Heart left ventricle (tissue), 16 donors: ENCODE results near the gene ST3GAL5. TPM values are rescaled to one million over a fixed set of nuclear protein-coding genes. Genes with fewer than 3 reads are reported as not detected.
A peak's percentile ranks its signal among the peaks of the same experiment; 100 is the strongest.

ENCODE experiments used
- ATAC-seq, 4 donors: fragments of 200-7000 bp; cut with Tn5 transposase; one replicate each; pipeline ENCODE4 v1.9.1; 2020 to 2022; ENCODE audit warnings: moderate library complexity in 4 of 4, mild to moderate bottlenecking in 3 of 4, moderate number of reproducible peaks in 1 of 4
- DNase-seq, 5 donors: peaks; one replicate each; pipeline ENCODE4 v3.0.0-alpha.2; 2020
- H3K27ac ChIP-seq, 12 donors: fragments of 200-600 bp; sonication (generic) in 4 of 12; one replicate each; pipeline versions ENCODE4 v1.5.0 to v1.8.0; 2016 to 2022; ENCODE audit warnings: mild to moderate bottlenecking in 2 of 12
- H3K27me3 ChIP-seq, 9 donors: fragments of 200-600 bp; sonication (generic) in 2 of 9; one replicate each; pipeline versions ENCODE4 v1.5.1 to v1.8.0; 2016 to 2022; ENCODE audit warnings: mild to moderate bottlenecking in 3 of 9
- H3K36me3 ChIP-seq, 9 donors: fragments of 200-600 bp; sonication (generic) in 2 of 9; one replicate each; pipeline versions ENCODE4 v1.5.0 to v1.8.0; 2018 to 2022; ENCODE audit warnings: mild to moderate bottlenecking in 2 of 9
- H3K4me1 ChIP-seq, 12 donors: fragments of 200-600 bp; sonication (generic) in 4 of 12; one replicate each; pipeline versions ENCODE4 v1.5.0 to v1.8.0; 2016 to 2022; ENCODE audit warnings: mild to moderate bottlenecking in 3 of 12
- H3K4me3 ChIP-seq, 12 donors: fragments of 200-600 bp; sonication (generic) in 4 of 12; one replicate each; pipeline versions ENCODE4 v1.5.0 to v1.8.0; 2017 to 2022; ENCODE audit warnings: mild to moderate bottlenecking in 9 of 12, moderate library complexity in 4 of 12
- H3K9me3 ChIP-seq, 12 donors: fragments of 200-600 bp; sonication (generic) in 4 of 12; one replicate each; pipeline versions ENCODE4 v1.5.0 to v1.8.0; 2016 to 2022; ENCODE audit warnings: mild to moderate bottlenecking in 1 of 12
- CTCF ChIP-seq, 12 donors: fragments of 200-600 bp; sonication (generic) in 4 of 12; IDR thresholded peaks; one replicate each; pipeline versions ENCODE4 v1.5.0 to v1.8.0; 2018 to 2022; ENCODE audit warnings: antibody characterized with exemption in 12 of 12, mild to moderate bottlenecking in 5 of 12
- POLR2A ChIP-seq, 2 donors: fragments of 450-650 bp; IDR thresholded peaks; one replicate each; pipeline ENCODE4 v1.6.1; 2017; ENCODE audit warnings: antibody characterized with exemption in 2 of 2, mild to moderate bottlenecking in 2 of 2, moderate library complexity in 2 of 2
- WGBS, 4 donors: extraction: QIAGEN DNeasy Blood & Tissue Kit in 2 of 4; methylation state at CpG; one replicate each; pipeline versions ENCODE4 v1.1.5 to v1.1.7; 2013 to 2018; 5-methylcytosine and 5-hydroxymethylcytosine counted together
- intact Hi-C, 10 donors: fragments of 100-400 bp; cut with DNase I; formaldehyde crosslinking; loops; one replicate each; pipeline versions ENCODE4 v1.11.1 to v1.14.2; 2022
- polyA plus RNA-seq, 2 donors: library from polyadenylated mRNA; stranded (reverse); fragments of 200-250 nt; gene quantifications; one replicate each; pipeline ENCODE4 v1.2.3, GENCODE V29; 2013
- total RNA-seq, 9 donors: library from RNA; depleted of rRNA in 2 of 9; stranded (reverse); fragments of >200 nt in 2 of 9; fragmentation: NEBNext Ultra II Directional in 3 of 9; extraction: Animal tissue kit (Norgen Biotek cat#: 25700) in 3 of 9; gene quantifications; one replicate each; pipeline versions ENCODE4 v1.1.0 to v1.2.4, GENCODE V29; 2016 to 2023
- donor health status: ischemic (EF 13 %, LVEDD 7.1; RV severe dilation, severe dysfunction).
- donor health status: healthy with polysubstance abuse.
- donor health status: DM: no; HTN: yes; CAD: no.
- donor health status: DM: no; HTN: no; CAD: no.
- donor health status: ischemic (EF 25% LVEDD 6.9; RV normal size, moderate dysfunction).
- donor health status: ischemic (EF 25% LVEDD 5.7; RV mildly dilated, moderate dysfunction).
- donor health status: healthy.
- donor health status: DM: yes; HTN: yes; CAD: no.
- donor health status: ischemic (EF 35%, LVEDD 5.7; RV mildly dilated, moderate dysfunction).
- donor health status: nonischemic (EF 11% LVEDD 7.7; RV severe dilation, severe dysfunction).
- donor health status: DM: yes; HTN: yes; CAD: no.
- donor health status: PGD.
- donor health status: ischemic (EF 29% LVEDD 5.4; RV normal size, mild dysfunction).
- donor health status: nonischemic (EF 23%, LVEDD 6.1; RV moderate dilation, normal function).

ST3GAL5 gene
- total and polyA plus RNA-seq, 11 donors = 2.0 to 21.1 (median 4.0) TPM

- H3K27ac ChIP-seq = peak overlapping the region in 2 of 12 donors; percentile 56 to 96
- ATAC-seq (peak; percentile 27 to 60 (median 42)), DNase-seq (peak in 1 of 5 donors; percentile 45)
- intact Hi-C loops = no loop called here
- peak overlapping the region in 1 of 12 donors; percentile 20 for H3K4me3 ChIP-seq
- H3K27me3 ChIP-seq = no peaks in the 10 kb centered on the region
- no peak for TF ChIP-seq CTCF (IDR thresholded peaks at IDR 0.05)
- no peak for TF ChIP-seq POLR2A (IDR thresholded peaks at IDR 0.05)
- no peaks in the 10 kb centered on the region for H3K9me3 ChIP-seq
- peaks cover 0 to 51% (median 2%) of the 10 kb centered on the region in 12 donors for H3K4me1 ChIP-seq
- peaks cover 0 to 40% (median 5%) of the 10 kb centered on the region in 9 donors for H3K36me3 ChIP-seq
- 76 to 85% (median 79%) methylated on average over 11 of the region's 11 CpGs for WGBS, 4 donors
Observed at GRCh38 chr2:85851253-85852151, 37.3 kb downstream of the ST3GAL5 start.

- intact Hi-C loops = no loop called here
- TF ChIP-seq POLR2A (IDR thresholded peaks at IDR 0.05) = no peak
- TF ChIP-seq CTCF (IDR thresholded peaks at IDR 0.05) = no peak
- H3K4me1 ChIP-seq = peaks cover 0 to 48% (median 2%) of the 10 kb centered on the region in 12 donors
- no peaks in the 10 kb centered on the region for H3K9me3 ChIP-seq
- H3K27ac ChIP-seq = peak overlapping the region in 1 of 12 donors; percentile 96
- WGBS, 4 donors = 92 to 96% (median 93%) methylated on average over 10 of the region's 10 CpGs
- no peak overlapping the region for H3K4me3 ChIP-seq
- ATAC-seq (no peak), DNase-seq (no peak)
- H3K36me3 ChIP-seq = peaks cover 0 to 50% (median 7%) of the 10 kb centered on the region in 9 donors
- H3K27me3 ChIP-seq = no peaks in the 10 kb centered on the region
Observed at GRCh38 chr2:85850451-85850850, 38.3 kb downstream of the ST3GAL5 start.

DNA sequence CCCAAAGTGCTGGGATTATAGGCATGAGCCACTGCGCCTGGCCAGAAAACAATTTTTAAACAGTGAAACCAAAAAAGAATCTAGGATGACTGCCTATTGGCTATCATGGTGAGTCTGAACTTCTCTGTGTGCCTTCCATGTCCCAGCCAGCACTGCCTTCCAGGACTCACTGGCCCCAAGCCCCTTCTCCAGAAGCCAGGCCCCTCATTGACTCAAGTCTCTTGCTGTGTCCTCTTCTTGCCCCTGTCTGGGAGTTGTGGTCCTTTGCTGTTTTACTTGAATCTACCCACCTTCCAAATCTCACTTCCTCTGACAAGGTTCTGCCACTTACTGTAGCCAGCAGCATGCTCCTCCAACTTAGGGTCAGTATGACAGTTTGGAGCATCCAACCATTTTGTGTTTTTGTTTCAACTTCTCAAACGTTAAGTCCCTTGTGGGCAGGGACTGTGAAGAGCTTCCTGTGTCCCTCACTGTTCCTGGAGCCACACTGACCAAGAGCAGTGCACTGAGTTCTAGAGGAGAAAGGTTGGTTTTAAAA lies 41.7 kb downstream of the ST3GAL5 start:
- H3K36me3 ChIP-seq = peaks cover 0 to 82% (median 18%) of the 10 kb centered on the region in 9 donors
- no peak for TF ChIP-seq CTCF (IDR thresholded peaks at IDR 0.05)
- no peak for TF ChIP-seq POLR2A (IDR thresholded peaks at IDR 0.05)
- ATAC-seq (no peak), DNase-seq (no peak)
- WGBS, 4 donors = 63 to 73% (median 67%) methylated on average over 2 of the region's 2 CpGs
- no peak overlapping the region for H3K4me3 ChIP-seq
- H3K27ac ChIP-seq = no peak overlapping the region
- H3K27me3 ChIP-seq = no peaks in the 10 kb centered on the region
- peaks cover 0 to 19% (median 0%) of the 10 kb centered on the region in 12 donors for H3K4me1 ChIP-seq
- intact Hi-C loops = no loop called here
- H3K9me3 ChIP-seq = peaks cover 0 to 8% (median 0%) of the 10 kb centered on the region in 12 donors

- WGBS, 4 donors = 93 to 97% (median 96%) methylated on average over 4 of the region's 4 CpGs
- H3K4me1 ChIP-seq = peaks cover 0 to 12% (median 0%) of the 10 kb centered on the region in 12 donors
- H3K36me3 ChIP-seq = peaks cover 0 to 83% (median 18%) of the 10 kb centered on the region in 9 donors
- DNase-seq (no peak), ATAC-seq (no peak)
- intact Hi-C loops = no loop called here
- no peaks in the 10 kb centered on the region for H3K27me3 ChIP-seq
- TF ChIP-seq POLR2A (IDR thresholded peaks at IDR 0.05) (no peak), CTCF (IDR thresholded peaks at IDR 0.05) (no peak)
- no peak overlapping the region for H3K4me3 ChIP-seq
- H3K9me3 ChIP-seq = peaks cover 0 to 8% (median 0%) of the 10 kb centered on the region in 12 donors
- H3K27ac ChIP-seq = no peak overlapping the region
Observed at GRCh38 chr2:85846411-85846810, 42.4 kb downstream of the ST3GAL5 start.
